BE2C (cell line): ENCODE data around the gene CRHR2. TPM values are rescaled to one million over a fixed set of nuclear protein-coding genes. Genes with fewer than 3 reads are reported as not detected.
A peak's percentile ranks its signal among the peaks of the same experiment; 100 is the strongest.

Source experiments
- DNase-seq: peaks from one replicate; pipeline ENCODE4 v3.0.0-alpha.2; 2020
- H3K27me3 ChIP-seq: fragments of 250-450 bp; sonication (Bioruptor Pico); 2 replicates; pipeline ENCODE4 v1.5.1; 2020; ENCODE audit warnings: mild to moderate bottlenecking
- H3K36me3 ChIP-seq: fragments of 250-450 bp; sonication (Bioruptor Pico); 2 replicates; pipeline ENCODE4 v1.5.1; 2020; ENCODE audit warnings: mild to moderate bottlenecking
- H3K4me1 ChIP-seq: fragments of 250-450 bp; sonication (Bioruptor Pico); 2 replicates; pipeline ENCODE4 v1.5.1; 2020
- H3K4me3 ChIP-seq: 2 replicates; pipeline ENCODE4 v1.5.1; 2011; ENCODE audit warnings: low read depth, low read length
- H3K9me3 ChIP-seq: fragments of 250-450 bp; sonication (Bioruptor Pico); 2 replicates; pipeline ENCODE4 v1.5.1; 2020
- CTCF ChIP-seq: IDR thresholded peaks from 2 replicates; pipeline ENCODE4 v1.5.1; 2012; ENCODE audit warnings: mild to moderate bottlenecking, low read depth, low read length
- polyA plus RNA-seq: library from polyadenylated mRNA; unstranded; fragments of >200 nt; gene quantifications from one replicate; pipeline ENCODE4 v1.2.1, GENCODE V29; 2012; ENCODE audit warnings: low read depth, missing spikeins; ENCODE audit not compliant: insufficient read length, insufficient read depth

The CRHR2 gene
- 1.3 TPM for polyA plus RNA-seq

- Histone ChIP-seq H3K27me3 (peaks cover 16% of the 10 kb centered on the region; the same call in 1 of the 2 replicates), H3K4me3 (peak within 1 kb of the TSS; percentile 59), H3K36me3 (no peaks in the 10 kb centered on the region), H3K4me1 (no peaks in the 10 kb centered on the region; the same call in 1 of the 2 replicates), H3K9me3 (no peaks in the 10 kb centered on the region)
- TF ChIP-seq CTCF = peak; percentile 71
- peak; percentile 73 for DNase-seq
Observed at GRCh38 chr7:30682212-30683083, at the start of gene CRHR2. Gene CRHR2, minus strand, starts transcription at chr7:30682456. Its CDS starts 176 bp downstream, at chr7:30682280.

- Histone ChIP-seq H3K27me3 (no peaks in the 10 kb centered on the region), H3K4me3 (no peak overlapping the region), H3K9me3 (no peaks in the 10 kb centered on the region), H3K4me1 (no peaks in the 10 kb centered on the region), H3K36me3 (no peaks in the 10 kb centered on the region)
- no peak for TF ChIP-seq CTCF
- DNase-seq = no peak
Observed at GRCh38 chr7:30731581-30731980, 49.3 kb upstream of the CRHR2 start.

GRCh38 chr7:30730996-30731395 is 48.7 kb upstream of the CRHR2 start:
- Histone ChIP-seq H3K27me3 (no peaks in the 10 kb centered on the region), H3K36me3 (no peaks in the 10 kb centered on the region), H3K4me1 (no peaks in the 10 kb centered on the region), H3K4me3 (no peak overlapping the region), H3K9me3 (no peaks in the 10 kb centered on the region)
- no peak for TF ChIP-seq CTCF
- DNase-seq = no peak

- no peaks in the 10 kb centered on the region for H3K9me3 ChIP-seq
- H3K4me1 ChIP-seq = no peaks in the 10 kb centered on the region
- DNase-seq = no peak
- H3K4me3 ChIP-seq = no peak overlapping the region
- H3K27me3 ChIP-seq = no peaks in the 10 kb centered on the region
- no peak for TF ChIP-seq CTCF
- H3K36me3 ChIP-seq = no peaks in the 10 kb centered on the region
Observed at GRCh38 chr7:30730097-30730496, 47.8 kb upstream of the CRHR2 start.

- DNase-seq = no peak
- H3K4me3 ChIP-seq = no peak overlapping the region
- no peaks in the 10 kb centered on the region for H3K4me1 ChIP-seq
- no peaks in the 10 kb centered on the region for H3K36me3 ChIP-seq
- H3K27me3 ChIP-seq = no peaks in the 10 kb centered on the region
- no peak for TF ChIP-seq CTCF
- H3K9me3 ChIP-seq = no peaks in the 10 kb centered on the region
Observed at GRCh38 chr7:30729642-30730041, 47.4 kb upstream of the CRHR2 start.

- no peak for TF ChIP-seq CTCF
- no peaks in the 10 kb centered on the region for H3K4me1 ChIP-seq
- no peak overlapping the region for H3K4me3 ChIP-seq
Observed at GRCh38 chr7:30728591-30729100, 46.4 kb upstream of the CRHR2 start.

More at GRCh38 chr7:30728591-30729100, 46.4 kb upstream of the CRHR2 start:
- DNase-seq = no peak
- no peaks in the 10 kb centered on the region for H3K36me3 ChIP-seq
- no peaks in the 10 kb centered on the region for H3K27me3 ChIP-seq
- H3K9me3 ChIP-seq = no peaks in the 10 kb centered on the region
